Left ventricle myocardium inferior (tissue), 1 donor: ENCODE results near the gene THSD4. TPM values are rescaled to one million over a fixed set of nuclear protein-coding genes. Genes with fewer than 3 reads are reported as not detected.
"Not testable (repeated sequence)": the region's sequence is repeated elsewhere in the genome, so short reads cannot be mapped to it uniquely, and the experiment has no call there.

Source experiments
- DNase-seq: peaks from one replicate; pipeline ENCODE4 v3.0.0-alpha.2; 2020
- H3K27ac ChIP-seq: fragments of 200-600 bp; replicated peaks from 2 replicates; pipeline ENCODE4 v1.8.0; 2021
- H3K27me3 ChIP-seq: fragments of 200-600 bp; 2 replicates; pipeline ENCODE4 v1.8.0; 2021; ENCODE audit warnings: low read depth
- H3K36me3 ChIP-seq: fragments of 200-600 bp; 2 replicates; pipeline ENCODE4 v1.8.0; 2021
- H3K4me1 ChIP-seq: fragments of 200-600 bp; 2 replicates; pipeline ENCODE4 v1.8.0; 2021
- H3K4me3 ChIP-seq: fragments of 200-600 bp; 2 replicates; pipeline ENCODE4 v1.8.0; 2021; ENCODE audit warnings: mild to moderate bottlenecking, moderate library complexity
- H3K9me3 ChIP-seq: fragments of 200-600 bp; replicated peaks from 2 replicates; pipeline ENCODE4 v1.8.0; 2021
- CTCF ChIP-seq: fragments of 200-600 bp; IDR thresholded peaks from 2 replicates; pipeline ENCODE4 v1.8.0; 2021; ENCODE audit warnings: antibody characterized with exemption, mild to moderate bottlenecking, borderline replicate concordance
- intact Hi-C: fragments of 100-400 bp; cut with micrococcal nuclease; formaldehyde crosslinking; loops from one replicate; pipeline ENCODE4 v1.11.0; 2022
- total RNA-seq: library from RNA; stranded (reverse); fragmentation: NEBNext Ultra II Directional; extraction: Animal tissue kit (Norgen Biotek cat#: 25700); gene quantifications from one replicate; pipeline ENCODE4 v1.2.1, GENCODE V29; 2021
- donor health status: DM: no; HTN: yes; CAD: no; lungs with severe emphysema.

THSD4 gene
- total RNA-seq, 1 donor from 2014 or later = 95.8 TPM

GRCh38 chr15:71261418-71261817 is 146.1 kb downstream of the THSD4 start:
- peaks cover 6% of the 10 kb centered on the region for H3K4me1 ChIP-seq
- H3K27me3 ChIP-seq = no peaks in the 10 kb centered on the region
- no peaks in the 10 kb centered on the region for H3K9me3 ChIP-seq
- DNase-seq = no peak
- intact Hi-C loops = no loop called here
- TF ChIP-seq CTCF = no peak
- H3K4me3 ChIP-seq = no peak overlapping the region
- H3K27ac ChIP-seq = no peak overlapping the region
- peaks cover 19% of the 10 kb centered on the region for H3K36me3 ChIP-seq

- no peak for TF ChIP-seq CTCF
- Histone ChIP-seq H3K4me3 (no peak overlapping the region), H3K9me3 (no peaks in the 10 kb centered on the region), H3K27ac (no peak overlapping the region), H3K36me3 (peaks cover 14% of the 10 kb centered on the region), H3K27me3 (no peaks in the 10 kb centered on the region), H3K4me1 (peaks cover 6% of the 10 kb centered on the region)
- intact Hi-C loops = no loop called here
- DNase-seq = no peak
These were observed 146.6 kb downstream of the THSD4 start for GRCh38 chr15:71261909-71262308.

GRCh38 chr15:71262599-71262998 is 147.3 kb downstream of the THSD4 start:
- intact Hi-C loops = no loop called here
- Histone ChIP-seq H3K36me3 (peaks cover 13% of the 10 kb centered on the region), H3K27ac (no peak overlapping the region), H3K9me3 (no peaks in the 10 kb centered on the region), H3K27me3 (no peaks in the 10 kb centered on the region), H3K4me1 (peaks cover 1% of the 10 kb centered on the region), H3K4me3 (no peak overlapping the region)
- DNase-seq = no peak
- TF ChIP-seq CTCF = no peak

- intact Hi-C loops, DNase-seq, H3K9me3 ChIP-seq, H3K4me1 ChIP-seq, H3K27ac ChIP-seq, H3K4me3 ChIP-seq, H3K36me3 ChIP-seq, H3K27me3 ChIP-seq: not testable (repeated sequence)
These were observed 150.3 kb downstream of the THSD4 start for GRCh38 chr15:71265606-71266005.

- Histone ChIP-seq H3K27ac (no peak overlapping the region), H3K36me3 (peaks cover under 1% of the 10 kb centered on the region), H3K4me3 (no peak overlapping the region), H3K27me3 (no peaks in the 10 kb centered on the region), H3K9me3 (peaks cover 6% of the 10 kb centered on the region), H3K4me1 (no peaks in the 10 kb centered on the region)
- no peak for DNase-seq
- TF ChIP-seq CTCF = no peak
- intact Hi-C loops = no loop called here
These were observed 156.1 kb downstream of the THSD4 start for GRCh38 chr15:71271327-71271726.

GRCh38 chr15:71272932-71273331 is 157.7 kb downstream of the THSD4 start:
- H3K27ac ChIP-seq = peak overlapping the region; percentile 9
- H3K27me3 ChIP-seq = no peaks in the 10 kb centered on the region
- peaks cover 6% of the 10 kb centered on the region for H3K9me3 ChIP-seq
- peaks cover 4% of the 10 kb centered on the region for H3K4me1 ChIP-seq
- DNase-seq = no peak
- intact Hi-C loops = no loop called here
- no peak for TF ChIP-seq CTCF
- H3K4me3 ChIP-seq = no peak overlapping the region
- no peaks in the 10 kb centered on the region for H3K36me3 ChIP-seq
